Activated B cell treated with CpG ODN at 0.5 μM for 24 hours (primary cell): Measurements from ENCODE around the gene GINS2. TPM values are rescaled to one million over a fixed set of nuclear protein-coding genes. Genes with fewer than 3 reads are reported as not detected.

Experiments used
- ATAC-seq: fragments of 200-7000 bp; cut with Tn5 transposase; one replicate; pipeline ENCODE4 v1.10.0; 2021; ENCODE audit warnings: low read depth, mild to moderate bottlenecking, moderate library complexity
- CTCF ChIA-PET: fragments of 350-600 bp; sonication (Branson Sonifier 250); formaldehyde crosslinking; loops from one replicate; lab custom pipeline; 2021; ENCODE audit warnings: antibody characterized with exemption; lab: Charles Lee
- POLR2A ChIA-PET: fragments of 350-600 bp; sonication (Branson Sonifier 250); formaldehyde crosslinking; loops from one replicate; lab custom pipeline; 2021; ENCODE audit warnings: antibody characterized with exemption; lab: Charles Lee
- DNase-seq: peaks from one replicate; pipeline ENCODE4 v3.0.0; 2022
- H3K27ac Mint-ChIP-seq: one replicate; pipeline ENCODE4 v1.8.0; 2020; ENCODE audit warnings: mixed read lengths
- H3K27me3 Mint-ChIP-seq: one replicate; pipeline ENCODE4 v1.8.0; 2021; ENCODE audit warnings: mixed read lengths
- H3K36me3 Mint-ChIP-seq: one replicate; pipeline ENCODE4 v1.8.0; 2021; ENCODE audit warnings: low read depth, mixed read lengths
- H3K4me1 Mint-ChIP-seq: one replicate; pipeline ENCODE4 v1.8.0; 2021; ENCODE audit warnings: mixed read lengths
- H3K4me3 Mint-ChIP-seq: one replicate; pipeline ENCODE4 v1.8.0; 2020; ENCODE audit warnings: mild to moderate bottlenecking, mixed read lengths
- H3K9me3 Mint-ChIP-seq: one replicate; pipeline ENCODE4 v1.8.0; 2020; ENCODE audit warnings: mixed read lengths
- CTCF ChIP-seq: fragments of 200-600 bp; IDR thresholded peaks from one replicate; pipeline ENCODE4 v1.8.0; 2022; ENCODE audit warnings: antibody characterized with exemption, mild to moderate bottlenecking
- intact Hi-C: fragments of 100-400 bp; cut with micrococcal nuclease; formaldehyde crosslinking; loops from one replicate; pipeline ENCODE4 v1.15.1; 2024
- total RNA-seq: library from RNA; stranded (reverse); gene quantifications from 2 replicates; pipeline ENCODE4 v1.2.3, GENCODE V29; 2022

Gene GINS2
- total RNA-seq, 1 donor from 2014 or later: 6.0 TPM

- H3K9me3 Mint-ChIP-seq: no peaks in the 10 kb centered on the region
- peaks cover 4% of the 10 kb centered on the region for H3K4me1 Mint-ChIP-seq
- DNase-seq (no peak), ATAC-seq (no peak)
- H3K36me3 Mint-ChIP-seq: peaks cover 29% of the 10 kb centered on the region
- no peaks in the 10 kb centered on the region for H3K27me3 Mint-ChIP-seq
- ChIA-PET POLR2A (no interaction called here), CTCF (interaction anchor here (0.7 to 1.2 kb wide), 4 partner anchors 11 to 30 kb away, joined by 3 to 4 read pairs (median 3); no protein-coding TSS in a partner anchor)
- H3K27ac Mint-ChIP-seq: no peak overlapping the region
- intact Hi-C loops: no loop called here
- TF ChIP-seq CTCF: no peak
- no peak overlapping the region for H3K4me3 Mint-ChIP-seq
Observed at GRCh38 chr16:85729452-85730185, 40.9 kb upstream of the GINS2 start.

DNA sequence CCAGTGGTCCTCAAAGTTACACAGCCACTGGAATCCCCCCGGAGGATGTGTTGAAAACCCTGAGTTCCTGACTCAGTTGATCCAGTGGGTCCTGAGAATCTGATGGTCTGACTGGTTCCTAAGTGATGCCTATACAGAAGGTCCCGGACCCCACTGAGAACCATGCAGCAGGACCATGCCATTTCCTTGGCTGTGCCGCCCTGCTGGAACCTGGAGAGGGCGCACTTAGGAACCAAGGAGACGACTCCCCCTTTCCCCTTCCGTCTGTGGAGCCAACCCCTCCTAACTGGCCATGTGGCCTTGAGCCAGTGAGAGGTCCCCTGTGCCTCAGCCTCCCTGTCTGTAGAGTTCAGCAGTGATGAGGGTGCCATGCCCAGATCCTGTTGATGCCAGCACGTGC, 40.1 kb upstream of the GINS2 start:
- Mint-ChIP-seq H3K27ac (no peak overlapping the region), H3K4me3 (no peak overlapping the region), H3K9me3 (no peaks in the 10 kb centered on the region), H3K27me3 (no peaks in the 10 kb centered on the region), H3K4me1 (peaks cover 4% of the 10 kb centered on the region), H3K36me3 (peaks cover 33% of the 10 kb centered on the region)
- no peak for ATAC-seq
- no peak for DNase-seq
- POLR2A ChIA-PET: no interaction called here
- intact Hi-C loops: no loop called here
- TF ChIP-seq CTCF: no peak
- CTCF ChIA-PET: interaction anchor here (0.8 to 1.2 kb wide), 2 partner anchors 12 kb away, joined by 3 to 4 read pairs; no protein-coding TSS in a partner anchor

DNA sequence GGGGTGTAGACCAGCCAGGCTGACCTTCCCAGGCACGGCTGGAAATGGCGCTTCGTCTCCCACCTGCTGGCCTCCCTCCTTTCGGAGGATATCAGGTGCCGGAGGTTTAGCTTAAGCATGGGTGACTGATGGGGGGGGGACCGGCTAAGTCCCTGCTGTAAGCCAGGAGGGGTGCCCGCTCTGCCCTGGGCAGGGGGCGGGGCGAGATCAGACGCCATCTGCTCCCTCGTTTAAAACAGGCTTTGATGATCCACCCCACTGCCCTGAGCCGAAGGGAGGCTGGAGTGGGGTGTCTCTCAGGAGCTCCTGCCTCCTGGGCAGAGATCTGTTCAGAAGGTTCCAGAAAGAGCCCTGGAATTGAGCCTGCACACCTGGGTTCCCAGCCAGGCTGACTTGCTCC, 36.2 kb upstream of the GINS2 start:
- ATAC-seq (no peak), DNase-seq (no peak)
- Mint-ChIP-seq H3K27me3 (no peaks in the 10 kb centered on the region), H3K9me3 (no peaks in the 10 kb centered on the region), H3K36me3 (peaks cover 28% of the 10 kb centered on the region), H3K4me3 (no peak overlapping the region), H3K27ac (no peak overlapping the region), H3K4me1 (no peaks in the 10 kb centered on the region)
- TF ChIP-seq CTCF: no peak
- intact Hi-C loops: no loop called here
- CTCF ChIA-PET: interaction anchor here (1.3 kb wide), 1 partner anchor 35 kb away, joined by 3 read pairs; no protein-coding TSS in a partner anchor
- POLR2A ChIA-PET: interaction anchor here (0.5 kb wide), 1 partner anchor 13 kb away, joined by 3 read pairs; no protein-coding TSS in a partner anchor

- no peak for ATAC-seq
- intact Hi-C loops: no loop called here
- ChIA-PET CTCF (no interaction called here), POLR2A (interaction anchor here (1.2 kb wide), 1 partner anchor 27 kb away, joined by 4 read pairs; the partner anchor contains the start of gene C16orf74)
- H3K27me3 Mint-ChIP-seq: no peaks in the 10 kb centered on the region
- H3K36me3 Mint-ChIP-seq: peaks cover 31% of the 10 kb centered on the region
- H3K4me1 Mint-ChIP-seq: no peaks in the 10 kb centered on the region
- no peak overlapping the region for H3K4me3 Mint-ChIP-seq
- no peaks in the 10 kb centered on the region for H3K9me3 Mint-ChIP-seq
- H3K27ac Mint-ChIP-seq: no peak overlapping the region
- TF ChIP-seq CTCF: no peak
- no peak for DNase-seq
Observed at GRCh38 chr16:85724126-85724879, 35.5 kb upstream of the GINS2 start.
